GM18951 (cell line): ENCODE results near the gene OCA2.

ENCODE experiments used
- POLR2A ChIP-seq: IDR thresholded peaks from 4 replicates; pipeline ENCODE4 v1.6.1; 2011; ENCODE audit warnings: mild to moderate bottlenecking; ENCODE audit not compliant: insufficient read length, insufficient read depth; ENCODE audit errors: extremely low read depth
- in situ Hi-C: fragments of 300-500 bp; cut with MboI; formaldehyde crosslinking; loops from one replicate; pipeline ENCODE4 v1.12.0; 2022; ENCODE audit warnings: low sequenced_read_pairs, mixed read lengths, inconsistent platforms; ENCODE audit not compliant: unreplicated experiment

Gene OCA2

DNA sequence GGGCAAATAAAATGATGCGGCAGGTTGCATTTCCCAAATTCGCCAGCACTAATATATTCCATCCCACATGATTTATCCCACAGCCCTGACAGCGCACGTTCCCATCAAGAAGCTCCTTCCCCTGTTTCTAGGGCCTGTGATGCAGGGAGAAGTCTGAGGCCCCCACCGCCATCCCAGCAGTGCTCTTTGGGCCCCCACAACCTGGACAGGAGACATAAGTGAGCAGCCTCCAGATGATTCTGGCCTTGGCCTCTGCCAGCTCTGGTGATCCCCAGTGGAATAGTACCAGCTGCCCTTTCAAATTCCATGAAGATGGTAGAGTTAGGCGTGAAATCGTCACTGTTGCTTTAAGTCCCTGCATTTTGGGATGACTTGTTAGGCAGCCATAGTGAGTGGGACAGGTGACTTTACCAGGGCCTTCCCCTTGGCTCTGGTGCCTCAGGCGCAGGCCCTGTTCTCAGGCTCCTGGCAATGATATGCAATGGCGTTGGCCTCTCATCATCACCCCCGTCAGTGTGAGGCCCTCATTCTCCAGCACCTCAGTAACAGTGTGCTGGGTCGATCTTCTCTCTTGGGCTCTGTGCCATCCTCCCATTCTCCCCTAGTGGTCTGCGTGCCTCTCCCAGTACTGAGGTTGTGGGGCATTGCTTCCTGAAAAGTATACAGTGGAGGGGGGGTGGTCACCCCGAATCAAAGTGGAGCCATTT is 263.7 kb downstream of the OCA2 start:
- in situ Hi-C loops, result no loop called here
- TF ChIP-seq POLR2A, result no peak

DNA sequence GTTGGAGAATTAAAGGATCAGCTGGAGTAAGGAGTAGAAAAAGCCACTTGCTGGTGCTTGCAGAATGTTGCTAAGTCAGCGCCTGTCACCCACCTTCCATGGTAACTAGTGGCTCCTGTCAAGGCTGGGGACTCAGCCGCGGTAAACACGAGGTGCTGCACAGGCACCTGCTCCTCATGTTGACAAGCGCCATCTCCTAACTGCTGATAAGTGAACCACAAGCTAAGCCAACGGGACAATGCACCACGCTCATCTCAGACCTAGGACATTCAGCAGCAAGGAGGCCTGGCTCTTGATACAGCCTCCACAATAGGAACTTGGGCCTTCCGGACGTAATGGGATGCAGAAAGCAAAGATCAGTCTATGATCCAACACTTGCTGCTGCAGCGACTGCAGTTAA is 264.4 kb downstream of the OCA2 start:
- in situ Hi-C loops, result no loop called here
- TF ChIP-seq POLR2A, result no peak

DNA sequence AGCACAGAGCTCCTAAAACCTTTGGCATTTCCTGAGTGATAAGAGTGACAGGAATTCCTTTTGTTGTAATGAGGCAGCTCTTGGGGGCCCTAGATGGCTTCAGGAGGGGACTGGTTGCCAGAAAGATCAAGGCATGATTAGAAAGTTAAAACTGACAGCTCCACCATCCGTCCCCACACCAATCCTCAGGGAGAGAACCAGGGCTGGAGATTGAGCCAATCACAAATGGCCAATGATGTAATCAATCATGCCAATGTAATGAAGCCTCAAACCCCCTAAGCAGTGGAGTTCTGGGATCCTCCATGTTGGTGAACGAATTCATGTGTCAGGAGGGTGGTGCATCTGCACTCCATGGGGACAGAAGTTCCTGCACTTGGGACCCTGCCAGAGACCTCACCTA is 265.1 kb downstream of the OCA2 start:
- TF ChIP-seq POLR2A, result no peak
- in situ Hi-C loops, result no loop called here

DNA sequence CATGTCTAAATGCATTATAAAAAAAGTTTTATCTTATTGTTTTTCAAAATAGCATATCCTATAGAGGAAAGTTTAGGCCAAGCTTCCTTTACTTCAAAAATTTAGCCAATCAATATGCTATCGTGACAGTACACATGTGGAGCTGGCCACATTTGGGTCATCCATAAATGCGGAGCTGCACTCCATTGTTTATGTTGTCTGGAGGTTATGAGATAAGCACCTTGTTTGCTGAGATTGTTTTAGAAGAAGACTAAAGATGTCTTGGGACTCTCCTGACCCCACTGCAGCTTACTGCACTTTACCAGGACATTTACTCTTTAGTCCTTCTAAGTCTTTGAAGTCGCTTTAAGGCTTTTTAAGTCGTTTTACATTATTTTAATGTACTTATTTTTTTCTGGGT is 265.9 kb downstream of the OCA2 start:
- in situ Hi-C loops, result no loop called here
- no peak for TF ChIP-seq POLR2A

DNA sequence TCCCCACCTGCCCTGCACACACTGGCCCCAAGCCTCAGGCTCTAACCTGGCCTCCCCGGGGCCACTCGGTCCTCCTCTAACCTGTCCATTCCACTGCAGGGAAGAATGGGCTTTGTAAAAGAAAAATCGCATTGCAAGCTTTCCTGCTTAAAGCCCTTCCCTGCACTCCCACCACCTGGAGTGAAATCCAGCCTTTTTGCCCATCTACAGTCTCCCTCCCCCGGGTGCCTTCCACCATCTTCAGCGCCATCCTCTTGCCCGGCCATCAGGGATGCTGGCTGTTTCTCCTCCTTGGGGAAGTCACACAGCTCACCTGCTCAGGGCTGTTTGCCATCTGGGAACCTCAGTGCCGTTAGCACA is 266.9 kb downstream of the OCA2 start:
- in situ Hi-C loops, result no loop called here
- no peak for TF ChIP-seq POLR2A

DNA sequence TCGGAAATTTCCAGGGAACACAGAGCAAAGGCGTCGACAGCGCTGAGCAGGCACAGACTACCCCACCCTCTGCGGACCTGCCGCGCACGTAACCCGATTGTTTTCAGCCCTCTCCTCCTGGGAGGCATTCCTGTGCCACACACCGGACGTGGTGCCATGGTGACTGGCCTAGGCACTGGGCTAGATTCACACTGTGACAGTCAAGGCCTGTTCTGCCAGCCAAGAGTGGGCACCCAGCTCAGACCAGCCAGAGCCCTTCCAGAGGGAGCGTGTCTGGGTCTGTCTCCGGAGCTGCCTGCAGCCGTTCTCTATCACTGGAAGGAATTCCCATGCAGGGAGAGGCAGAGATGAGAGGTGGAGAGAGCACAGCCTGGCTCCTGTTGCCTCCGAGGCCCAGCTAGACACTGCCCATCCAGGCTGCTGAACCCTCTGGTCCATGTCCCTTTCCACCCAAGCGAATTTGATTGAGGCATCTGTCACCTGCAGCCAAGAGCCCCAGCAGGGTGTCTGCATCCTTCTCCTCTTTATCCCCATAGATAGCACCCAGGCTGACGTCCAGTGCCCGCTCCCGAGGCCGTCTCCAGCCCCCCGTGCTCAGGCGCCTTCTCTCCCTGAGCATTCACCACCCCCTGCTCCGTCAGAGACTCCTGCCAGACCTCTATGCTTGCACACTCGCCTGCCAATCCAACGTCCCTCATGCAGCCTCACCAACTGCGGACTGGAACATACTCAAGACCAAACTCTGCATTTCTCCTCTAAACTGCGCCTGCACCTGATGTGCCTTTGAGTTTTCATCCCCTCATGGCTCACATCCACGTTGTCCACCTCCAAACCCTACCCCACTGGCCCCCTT is 267.5 kb downstream of the OCA2 start:
- no peak for TF ChIP-seq POLR2A
- in situ Hi-C loops, result no loop called here

DNA sequence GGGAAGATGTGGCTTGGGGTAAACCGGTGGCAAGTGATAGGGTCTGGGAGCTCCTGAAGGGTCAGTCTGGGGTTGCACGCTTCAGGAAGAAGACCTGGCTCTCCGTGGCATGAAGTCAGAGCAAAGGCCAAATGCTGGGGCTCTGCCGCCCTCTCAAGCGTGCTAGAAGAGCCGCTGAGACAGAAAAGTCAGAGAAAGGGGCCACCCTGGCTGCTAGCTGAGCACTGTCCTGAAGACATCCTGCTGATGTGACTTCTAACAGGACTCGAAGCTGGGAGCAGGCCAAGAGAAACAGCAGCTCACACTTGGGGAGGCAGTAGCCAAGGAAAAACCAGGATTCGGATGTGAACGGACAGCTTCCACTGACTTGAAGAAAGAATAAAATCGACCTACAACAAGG is 270.4 kb downstream of the OCA2 start:
- TF ChIP-seq POLR2A, result no peak
- in situ Hi-C loops, result no loop called here

DNA sequence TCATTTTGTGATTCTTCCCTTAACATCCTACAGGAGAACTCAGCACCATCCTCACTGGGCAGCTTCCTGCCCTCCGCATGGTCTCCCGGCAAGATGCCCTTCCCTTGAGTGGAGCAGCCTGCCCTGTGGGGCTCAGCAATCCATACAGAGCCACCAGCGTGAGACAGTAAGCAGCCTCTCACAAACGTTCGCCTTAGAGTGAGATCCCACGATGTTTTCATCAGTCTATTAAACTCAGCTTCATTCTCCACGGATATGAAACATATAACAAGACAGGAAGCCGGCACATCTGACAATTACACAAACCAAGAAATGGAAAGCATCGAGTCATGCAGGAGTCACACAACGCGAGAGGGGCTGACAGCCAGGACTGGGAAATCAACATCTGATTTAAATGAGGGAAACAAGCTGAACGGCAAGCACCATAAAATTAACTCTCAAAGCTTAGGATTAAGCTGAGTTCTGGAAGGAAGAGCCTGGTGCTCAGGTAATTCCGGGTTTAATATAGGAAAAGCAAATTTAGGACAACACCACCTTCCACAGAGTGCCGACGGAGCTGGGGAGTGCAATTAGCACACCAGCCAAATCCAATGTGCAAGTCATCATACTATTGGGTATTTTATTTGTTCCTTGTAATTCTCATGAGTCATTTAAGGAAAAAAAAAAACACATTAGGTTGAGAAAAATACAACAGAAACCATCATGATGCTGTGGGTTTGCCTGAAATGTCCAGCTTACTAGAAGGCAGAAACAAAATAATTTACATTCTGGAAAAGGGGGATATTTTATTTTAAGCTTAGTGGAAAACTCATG is 272.0 kb downstream of the OCA2 start:
- in situ Hi-C loops, result no loop called here
- no peak for TF ChIP-seq POLR2A

DNA sequence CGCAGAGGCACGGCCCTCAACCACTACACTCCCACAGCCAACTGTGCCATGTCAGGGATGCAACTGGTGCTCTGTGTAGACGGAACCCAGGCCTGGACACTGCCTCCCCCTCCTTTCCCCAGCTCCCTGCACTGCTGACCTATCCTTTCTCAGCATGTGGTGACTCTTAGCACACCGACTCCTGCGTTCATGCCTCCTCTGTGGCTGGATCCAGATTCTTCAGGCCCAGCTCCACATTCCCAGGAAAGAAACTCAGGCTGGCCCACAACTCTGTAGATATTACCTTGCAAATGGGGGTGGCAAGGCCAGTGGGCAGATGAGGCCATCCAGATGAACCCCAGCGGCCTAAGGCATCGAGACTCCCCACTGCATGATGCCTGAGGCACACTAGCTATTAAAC is 272.7 kb downstream of the OCA2 start:
- in situ Hi-C loops, result no loop called here
- no peak for TF ChIP-seq POLR2A

DNA sequence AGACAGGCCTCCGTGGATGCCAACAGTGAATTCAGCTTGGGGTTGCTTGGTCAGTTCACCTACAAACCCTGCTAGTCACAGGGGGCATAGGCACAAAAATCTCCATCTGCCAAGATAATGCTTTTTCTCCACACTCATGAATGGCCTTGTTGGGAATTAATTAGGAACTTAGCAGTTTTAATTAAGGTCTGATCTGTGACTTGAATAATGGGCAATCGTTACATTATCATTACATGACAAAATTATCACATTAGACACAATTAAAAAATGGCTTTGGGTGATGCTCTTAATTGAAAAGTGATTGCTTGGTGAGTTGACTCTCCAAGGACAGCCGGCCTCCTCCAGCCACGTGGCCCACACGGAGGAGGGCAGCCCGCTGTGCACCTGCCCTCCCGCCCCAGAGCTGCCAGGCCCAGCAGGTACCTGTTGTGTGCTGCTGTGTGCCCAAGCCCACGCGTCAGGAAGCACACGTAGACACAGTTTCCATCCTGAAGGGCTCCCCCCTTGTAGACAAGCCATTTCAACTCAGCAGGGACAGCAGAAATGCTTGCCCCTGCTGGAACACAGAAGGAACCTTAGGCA is 274.2 kb downstream of the OCA2 start:
- TF ChIP-seq POLR2A, result no peak
- in situ Hi-C loops, result no loop called here

DNA sequence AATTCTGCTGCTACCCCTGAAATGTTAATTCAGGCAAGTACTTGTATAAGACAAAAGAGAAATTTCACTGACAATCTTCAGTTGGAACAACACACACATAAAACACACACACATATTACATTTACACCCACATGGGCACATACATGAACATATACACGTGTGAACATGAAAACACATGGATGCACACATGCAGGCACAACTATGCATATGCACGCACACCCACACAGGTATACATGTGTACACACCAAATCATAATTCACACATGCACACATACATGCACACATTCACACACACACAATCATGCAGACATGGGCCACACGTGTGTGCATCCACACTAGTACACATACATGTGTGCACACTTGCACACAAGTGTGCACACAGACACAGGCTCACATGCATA is 277.8 kb downstream of the OCA2 start:
- no peak for TF ChIP-seq POLR2A
- in situ Hi-C loops, result no loop called here

DNA sequence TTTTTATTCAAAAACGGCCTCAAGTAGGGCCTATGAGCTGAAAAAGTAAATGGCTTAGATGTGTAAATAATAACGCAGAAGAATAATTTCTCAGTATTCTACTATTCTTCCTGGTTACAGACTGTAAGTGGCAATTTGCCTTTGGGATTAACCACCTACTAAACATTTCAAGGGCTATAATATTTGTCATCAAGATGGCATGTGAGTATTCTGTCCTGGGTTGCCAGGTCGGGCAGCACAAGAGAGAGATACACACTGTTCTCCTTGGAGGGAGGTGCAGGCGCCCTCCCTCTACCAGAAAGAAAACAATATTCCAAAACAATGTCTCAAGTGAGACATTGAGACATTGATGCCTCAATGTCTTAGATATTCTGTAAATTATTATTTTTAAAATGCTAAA is 278.4 kb downstream of the OCA2 start:
- no peak for TF ChIP-seq POLR2A
- in situ Hi-C loops, result no loop called here

DNA sequence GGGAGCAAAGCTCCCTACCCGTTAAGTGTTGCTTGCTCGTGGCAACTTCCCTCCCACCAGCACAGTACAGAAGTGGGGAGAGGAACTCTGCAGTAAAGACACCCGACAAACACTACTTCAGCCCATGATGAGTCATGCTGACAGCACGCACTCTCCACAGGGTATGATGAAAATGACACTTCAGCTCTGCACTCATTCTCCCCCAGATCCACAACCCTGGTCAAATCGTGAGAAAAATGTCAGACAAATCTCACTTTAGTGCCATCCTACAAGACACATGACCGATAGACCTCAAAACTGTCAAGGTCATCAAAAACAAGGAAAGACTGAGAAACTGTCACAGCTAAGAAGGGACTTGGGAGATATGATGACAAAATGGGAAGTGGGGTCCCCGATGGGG is 278.9 kb downstream of the OCA2 start:
- no peak for TF ChIP-seq POLR2A
- in situ Hi-C loops, result no loop called here
